Measurements from ENCODE around the gene PCOLCE2. TPM values are rescaled to one million over a fixed set of nuclear protein-coding genes. Genes with fewer than 3 reads are reported as not detected.

PCOLCE2 gene
- total RNA-seq (2014; rRNA removed; shearing (Covaris generic)): 21.6 and 26.5 TPM in 2 replicates

- peak; percentile 54 for DNase-seq (ENCODE audit: low read depth)
Measured at GRCh38 chr3:142888481-142889211, at the start of gene PCOLCE2. PCOLCE2 (minus strand) TSS chr3:142889083; CDS start chr3:142888896, 187 bp downstream.

- no peak for DNase-seq (ENCODE audit: low read depth)
Measured at GRCh38 chr3:142935963-142936362, 47.1 kb upstream of the PCOLCE2 start.

GRCh38 chr3:142934887-142935269 is 46.0 kb upstream of the PCOLCE2 start:
- DNase-seq (ENCODE audit: low read depth): no peak

- no peak for DNase-seq (ENCODE audit: low read depth)
Measured at GRCh38 chr3:142934128-142934886, 45.4 kb upstream of the PCOLCE2 start.

GRCh38 chr3:142931222-142931621 is 42.3 kb upstream of the PCOLCE2 start:
- DNase-seq (ENCODE audit: low read depth): peak; percentile 48

- DNase-seq (ENCODE audit: low read depth): no peak
Measured at GRCh38 chr3:142930463-142930862, 41.6 kb upstream of the PCOLCE2 start.

GRCh38 chr3:142929890-142930289 is 41.0 kb upstream of the PCOLCE2 start:
- DNase-seq (ENCODE audit: low read depth): no peak

- peak; percentile 49 for DNase-seq (ENCODE audit: low read depth)
Measured at GRCh38 chr3:142929109-142929508, 40.2 kb upstream of the PCOLCE2 start.

GRCh38 chr3:142926368-142926944 is 37.6 kb upstream of the PCOLCE2 start:
- DNase-seq (ENCODE audit: low read depth): no peak

- DNase-seq (ENCODE audit: low read depth): no peak
Measured at GRCh38 chr3:142925140-142925539, 36.3 kb upstream of the PCOLCE2 start.

GRCh38 chr3:142923694-142924093 is 34.8 kb upstream of the PCOLCE2 start:
- DNase-seq (ENCODE audit: low read depth): no peak

- DNase-seq (ENCODE audit: low read depth): no peak
Measured at GRCh38 chr3:142916605-142917004, 27.7 kb upstream of the PCOLCE2 start.

- peak; percentile 42 for DNase-seq (ENCODE audit: low read depth)
Measured at GRCh38 chr3:142915636-142916035, 26.8 kb upstream of the PCOLCE2 start.

- DNase-seq (ENCODE audit: low read depth): no peak
Measured at GRCh38 chr3:142914286-142914811, 25.5 kb upstream of the PCOLCE2 start.

GRCh38 chr3:142913432-142913831 is 24.5 kb upstream of the PCOLCE2 start:
- no peak for DNase-seq (ENCODE audit: low read depth)

GRCh38 chr3:142912402-142913172 is 23.7 kb upstream of the PCOLCE2 start:
- no peak for DNase-seq (ENCODE audit: low read depth)

- DNase-seq (ENCODE audit: low read depth): peak; percentile 68
Measured at GRCh38 chr3:142910280-142910679, 21.4 kb upstream of the PCOLCE2 start.

- no peak for DNase-seq (ENCODE audit: low read depth)
Measured at GRCh38 chr3:142909282-142909681, 20.4 kb upstream of the PCOLCE2 start.

- peak; percentile 69 for DNase-seq (ENCODE audit: low read depth)
Measured at GRCh38 chr3:142907996-142908395, 19.1 kb upstream of the PCOLCE2 start.

GRCh38 chr3:142904639-142905436 is 16.0 kb upstream of the PCOLCE2 start:
- DNase-seq (ENCODE audit: low read depth): peak; percentile 85

GRCh38 chr3:142902356-142902755 is 13.5 kb upstream of the PCOLCE2 start:
- DNase-seq (ENCODE audit: low read depth): no peak
